Stimulated activated CD4-positive, alpha-beta T cell treated with anti-CD3 and anti-CD28 coated beads, Interleukin-2, amount 100 ng/mL, for 24 hours (primary cell): ENCODE data around the gene GLUD2.
A peak's percentile ranks its signal among the peaks of the same experiment; 100 is the strongest.
"Not testable (repeated sequence)": the region's sequence is repeated elsewhere in the genome, so short reads cannot be mapped to it uniquely, and the experiment has no call there.

Experiments used
- DNase-seq, 2 donors: peaks; one replicate each; pipeline ENCODE4 v3.0.0-alpha.2; 2020

The GLUD2 gene

DNA sequence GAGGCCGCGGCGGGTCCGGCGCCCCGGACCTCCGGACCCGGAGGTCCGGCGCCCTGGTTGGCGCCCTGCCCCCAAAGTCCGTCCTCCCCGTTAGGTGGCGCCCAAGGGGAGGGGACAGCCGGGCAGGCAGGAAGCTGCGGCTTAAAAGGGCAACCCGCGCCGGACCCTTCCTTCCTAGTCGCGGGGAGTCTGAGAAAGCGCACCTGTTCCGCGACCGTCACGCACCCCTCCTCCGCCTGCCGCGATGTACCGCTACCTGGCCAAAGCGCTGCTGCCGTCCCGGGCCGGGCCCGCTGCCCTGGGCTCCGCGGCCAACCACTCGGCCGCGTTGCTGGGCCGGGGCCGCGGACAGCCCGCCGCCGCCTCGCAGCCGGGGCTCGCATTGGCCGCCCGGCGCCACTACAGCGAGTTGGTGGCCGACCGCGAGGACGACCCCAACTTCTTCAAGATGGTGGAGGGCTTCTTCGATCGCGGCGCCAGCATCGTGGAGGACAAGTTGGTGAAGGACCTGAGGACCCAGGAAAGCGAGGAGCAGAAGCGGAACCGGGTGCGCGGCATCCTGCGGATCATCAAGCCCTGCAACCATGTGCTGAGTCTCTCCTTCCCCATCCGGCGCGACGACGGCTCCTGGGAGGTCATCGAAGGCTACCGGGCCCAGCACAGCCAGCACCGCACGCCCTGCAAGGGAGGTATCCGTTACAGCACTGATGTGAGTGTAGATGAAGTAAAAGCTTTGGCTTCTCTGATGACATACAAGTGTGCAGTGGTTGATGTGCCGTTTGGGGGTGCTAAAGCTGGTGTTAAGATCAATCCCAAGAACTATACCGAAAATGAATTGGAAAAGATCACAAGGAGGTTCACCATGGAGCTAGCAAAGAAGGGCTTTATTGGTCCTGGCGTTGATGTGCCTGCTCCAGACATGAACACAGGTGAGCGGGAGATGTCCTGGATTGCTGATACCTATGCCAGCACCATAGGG, at the start of gene GLUD2:
Gene GLUD2 (plus strand): TSS at position 170 of the 979 bp plus-strand sequence. CDS start 75 bp downstream, at position 245.
- peak; percentile 10 to 16 for DNase-seq

DNA sequence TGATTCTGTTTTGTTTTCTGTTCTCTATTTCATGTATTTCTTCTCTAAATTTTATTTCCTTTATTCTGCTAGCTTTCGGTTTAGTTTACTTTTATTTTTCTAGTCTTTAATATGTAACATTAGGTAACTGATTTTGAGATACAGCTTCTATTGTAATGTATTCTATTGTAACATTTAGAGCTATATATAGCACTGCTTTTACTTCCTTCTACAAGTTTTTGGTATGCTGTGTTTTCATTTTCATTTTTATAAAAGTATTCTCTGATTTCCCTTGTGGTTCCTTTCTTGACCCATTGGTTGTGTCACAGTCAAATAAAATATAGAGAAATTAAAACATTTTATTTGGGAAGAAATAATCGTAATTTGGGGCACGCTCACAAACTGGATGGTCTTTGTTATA, 48.0 kb upstream of the GLUD2 start:
- DNase-seq = no peak

DNA sequence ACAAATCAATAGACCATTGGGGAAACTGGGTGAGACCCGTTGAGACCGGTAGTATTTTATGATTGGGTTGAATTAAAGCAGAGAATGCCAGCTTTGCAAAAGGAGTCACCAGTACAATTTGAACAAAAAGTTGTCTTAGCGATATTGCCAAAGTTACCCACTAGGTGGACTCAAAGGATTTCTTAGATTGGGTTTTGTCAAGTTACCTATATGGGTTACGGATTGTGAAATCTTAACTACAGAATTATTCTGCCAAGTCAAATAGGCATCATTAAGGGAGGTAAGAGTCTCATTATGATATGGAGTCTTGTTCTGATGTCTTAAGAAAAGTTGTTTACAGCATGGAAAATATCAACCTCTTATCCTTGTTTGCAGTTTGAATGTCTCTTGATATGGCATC, 46.8 kb upstream of the GLUD2 start:
- DNase-seq = no peak

DNA sequence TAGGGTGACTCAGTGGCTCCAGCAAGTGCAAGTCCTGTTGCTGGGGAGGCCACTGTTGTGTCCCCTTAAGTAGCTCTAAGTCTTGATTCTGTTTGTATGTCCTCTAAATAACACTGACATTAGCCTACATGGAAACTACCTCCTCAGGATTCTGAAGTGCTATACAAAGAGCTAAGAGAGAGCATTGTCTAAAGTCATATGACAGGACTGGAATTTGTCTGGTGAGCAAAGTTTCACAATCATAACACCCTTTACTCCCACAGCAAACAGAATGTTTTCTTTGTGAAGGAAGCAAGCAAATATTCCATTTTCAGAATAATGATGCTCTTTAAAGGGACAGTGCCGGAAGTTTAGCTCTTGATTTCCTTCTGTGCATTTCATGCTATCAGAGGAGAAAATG, 38.5 kb upstream of the GLUD2 start:
- DNase-seq = no peak

DNA sequence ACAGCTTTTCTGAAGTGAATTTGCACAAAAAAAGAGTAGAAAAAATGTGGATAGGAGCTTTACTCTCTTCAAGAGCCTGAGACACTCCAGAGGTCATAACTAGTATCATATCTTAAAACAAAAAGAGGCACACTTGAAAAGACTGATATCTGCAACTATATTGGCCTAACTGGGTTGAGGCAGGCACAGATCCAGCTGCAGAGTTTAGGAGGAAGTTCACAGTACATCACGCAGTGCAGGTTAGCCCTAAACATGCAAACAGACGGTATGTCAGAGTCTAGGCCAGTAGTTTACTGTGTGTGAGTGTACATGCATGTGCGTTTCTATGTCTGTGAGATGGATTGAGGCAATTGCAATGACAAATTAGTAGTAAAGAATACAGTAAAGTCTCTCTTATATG, 37.6 kb upstream of the GLUD2 start:
- no peak for DNase-seq

DNA sequence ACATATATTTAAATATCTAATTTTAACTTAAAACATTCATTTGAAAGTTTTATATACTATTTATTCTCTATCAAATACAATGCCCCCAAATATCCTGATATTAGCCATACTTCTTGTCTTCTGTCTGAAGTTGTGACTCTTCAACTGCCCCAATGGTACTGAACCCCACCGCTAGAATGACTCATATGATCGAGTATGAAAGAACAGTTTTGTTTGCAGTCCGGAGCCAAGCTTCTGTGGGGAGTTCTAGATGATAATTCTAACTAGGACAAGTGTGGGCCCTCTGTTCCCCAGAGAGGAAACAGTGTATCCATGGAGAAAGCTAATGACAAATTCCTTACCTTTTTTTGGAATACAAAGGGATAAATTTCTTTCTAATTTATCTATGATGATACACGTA, 37.2 kb upstream of the GLUD2 start:
- no peak for DNase-seq

DNA sequence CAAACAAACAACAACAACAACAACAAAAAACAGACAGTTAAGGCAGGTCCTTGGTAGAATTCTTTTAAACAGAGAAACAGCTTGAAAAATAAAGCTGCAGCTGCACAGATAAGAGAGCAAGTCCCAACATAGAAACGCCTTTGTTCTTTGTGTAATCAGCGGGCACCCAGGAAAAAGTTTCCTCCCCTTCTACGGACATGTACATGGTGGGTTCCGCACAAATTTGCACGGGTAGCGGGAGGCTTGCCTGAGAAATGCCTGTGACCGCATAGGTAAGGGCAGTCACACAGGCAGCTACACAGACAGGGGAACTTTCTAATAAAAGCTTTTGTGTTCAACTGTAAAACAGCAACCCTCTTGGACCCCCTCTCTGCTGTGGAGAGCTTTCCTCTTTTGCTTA, 36.2 kb upstream of the GLUD2 start:
- no peak for DNase-seq

DNA sequence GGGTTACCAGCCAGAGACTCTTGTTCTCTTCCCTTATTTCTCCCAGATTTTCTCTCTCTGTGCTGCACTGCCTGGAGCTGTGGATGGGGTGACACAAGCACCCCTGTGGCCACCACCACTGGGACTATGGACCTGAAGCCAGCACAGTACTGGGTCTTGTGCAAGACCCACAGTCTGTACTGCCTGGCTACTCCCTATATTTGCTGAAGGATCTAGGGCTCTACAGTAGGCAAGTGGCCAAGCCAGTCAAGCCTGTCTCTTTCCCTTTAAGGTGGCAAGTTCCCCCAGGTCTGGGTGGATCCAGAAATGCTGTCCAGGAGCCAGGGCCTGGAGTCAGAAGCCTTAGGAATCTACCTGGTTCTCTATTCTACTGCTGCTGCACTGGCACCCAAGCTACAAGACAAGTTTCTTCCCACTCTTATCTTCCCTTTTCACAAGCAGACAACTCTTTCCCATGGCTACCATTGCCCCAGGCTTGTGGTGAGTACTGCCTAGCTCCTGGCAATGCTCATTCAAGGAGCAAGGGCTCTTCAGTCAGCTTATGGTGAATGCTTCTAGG, 33.4 kb upstream of the GLUD2 start:
- DNase-seq = no peak

DNA sequence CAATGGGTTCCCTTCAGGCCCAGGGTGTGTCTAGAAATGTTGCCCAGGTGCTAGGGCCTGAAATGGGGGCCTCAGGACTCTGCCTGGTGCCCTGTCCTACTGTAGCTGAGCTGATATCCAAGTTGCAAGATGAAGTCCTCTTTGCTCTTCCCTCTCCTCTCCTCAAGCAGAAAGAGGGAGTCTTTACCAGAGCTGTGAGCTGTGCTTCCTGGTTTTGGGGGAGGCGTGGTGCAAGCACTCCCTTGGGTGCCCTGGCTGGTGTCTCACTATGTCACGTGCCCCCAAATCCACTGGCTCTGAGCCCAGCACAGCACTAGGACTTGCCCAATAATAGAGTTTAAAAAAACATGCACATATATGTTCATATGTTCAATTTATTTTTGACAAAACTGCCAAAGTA, 32.6 kb upstream of the GLUD2 start:
- no peak for DNase-seq

DNA sequence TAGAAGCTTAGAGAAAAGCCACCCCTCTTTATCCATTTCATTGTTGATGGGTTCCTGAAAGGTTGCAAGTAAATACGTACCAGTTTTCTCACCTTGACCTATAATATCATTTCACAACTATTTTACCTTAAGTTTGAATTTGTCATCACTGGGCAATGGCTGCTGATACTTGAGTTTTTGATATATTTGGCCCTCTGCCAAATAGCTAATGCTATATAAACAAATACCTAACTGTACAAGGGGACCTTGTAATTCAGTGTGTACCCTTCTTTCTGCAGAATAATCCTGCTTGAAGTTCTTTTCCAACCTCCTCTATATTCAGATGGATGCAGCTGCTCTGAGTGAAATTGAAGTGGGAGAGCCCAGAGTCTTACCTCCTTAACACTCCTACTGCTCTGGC, 19.0 kb upstream of the GLUD2 start:
- DNase-seq = no peak

DNA sequence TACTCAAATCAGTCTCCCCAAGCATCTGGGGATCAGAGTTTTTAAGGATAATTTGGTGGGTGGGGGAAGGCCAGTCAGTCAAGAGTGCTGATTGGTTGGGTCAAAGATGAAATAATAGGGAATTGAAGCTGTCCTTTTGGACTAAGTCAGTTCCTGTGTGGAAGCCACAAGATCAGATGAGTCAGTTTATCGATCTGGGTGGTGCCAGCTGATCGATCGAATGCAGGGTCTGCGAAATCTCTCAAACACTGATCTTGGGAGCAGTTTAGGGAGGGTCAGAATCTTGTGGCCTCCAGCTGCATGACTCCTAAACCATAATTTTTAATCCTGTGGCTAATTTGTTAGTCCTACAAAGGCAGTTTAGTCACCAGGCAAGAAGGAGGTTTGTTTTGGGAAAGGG, 17.3 kb upstream of the GLUD2 start:
- no peak for DNase-seq

DNA sequence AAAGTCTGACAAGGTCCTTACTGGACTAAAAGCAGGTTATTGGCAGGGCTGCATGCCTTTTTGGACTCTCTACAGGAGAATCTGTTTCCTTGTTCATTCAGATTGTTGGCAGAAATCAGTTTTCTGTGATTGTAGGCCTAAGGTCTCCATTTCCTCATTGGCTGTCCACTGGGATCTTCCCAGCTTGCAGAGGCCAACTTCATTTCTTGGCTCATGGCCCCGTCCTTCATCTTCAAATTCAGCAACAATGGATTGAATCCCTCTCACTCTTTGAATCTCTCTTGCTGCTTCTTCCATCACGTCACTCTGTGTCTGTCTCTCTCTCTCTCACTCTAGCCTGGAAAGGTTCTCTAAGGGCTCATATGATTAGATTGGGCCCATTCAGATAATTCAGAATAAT, 14.9 kb upstream of the GLUD2 start:
- DNase-seq = no peak

DNA sequence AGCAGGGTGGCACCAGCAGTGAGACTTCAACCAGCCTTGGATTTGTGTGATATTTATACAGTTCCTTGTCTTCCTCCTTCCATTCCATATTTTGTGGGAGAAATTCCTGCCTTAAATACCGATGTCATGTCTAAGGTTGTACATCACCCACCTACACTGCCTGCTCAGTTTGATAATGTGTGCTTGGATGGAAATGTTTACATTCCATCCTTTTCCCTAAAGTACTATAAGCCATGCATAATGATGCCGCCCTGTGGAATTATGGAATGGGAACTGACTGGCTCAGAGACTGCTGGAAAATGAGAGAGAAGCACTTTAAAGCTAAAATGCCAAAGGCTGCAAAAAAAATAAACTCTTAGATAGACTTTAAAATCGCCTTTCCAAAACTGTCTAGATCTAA, 11.3 kb upstream of the GLUD2 start:
- no peak for DNase-seq

DNA sequence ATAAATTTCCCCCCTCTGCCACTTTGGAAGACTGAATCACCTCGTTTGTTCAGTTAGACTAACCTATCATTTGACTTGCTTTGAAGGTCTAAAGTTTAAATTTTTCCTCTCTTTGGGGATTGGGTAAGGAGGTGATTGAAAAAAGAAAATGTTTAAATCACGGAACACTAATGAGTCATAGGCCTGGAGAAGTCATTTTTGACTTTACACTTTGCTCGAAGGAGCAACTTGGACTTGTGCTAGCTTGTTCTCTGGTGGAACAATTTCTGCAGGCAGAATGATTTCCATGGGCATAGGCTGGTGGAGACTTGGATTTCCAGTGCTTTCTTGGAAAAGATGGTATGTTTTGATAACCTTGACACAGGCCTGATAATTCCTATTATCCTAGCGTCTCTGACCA, 10.5 kb upstream of the GLUD2 start:
- no peak for DNase-seq

DNA sequence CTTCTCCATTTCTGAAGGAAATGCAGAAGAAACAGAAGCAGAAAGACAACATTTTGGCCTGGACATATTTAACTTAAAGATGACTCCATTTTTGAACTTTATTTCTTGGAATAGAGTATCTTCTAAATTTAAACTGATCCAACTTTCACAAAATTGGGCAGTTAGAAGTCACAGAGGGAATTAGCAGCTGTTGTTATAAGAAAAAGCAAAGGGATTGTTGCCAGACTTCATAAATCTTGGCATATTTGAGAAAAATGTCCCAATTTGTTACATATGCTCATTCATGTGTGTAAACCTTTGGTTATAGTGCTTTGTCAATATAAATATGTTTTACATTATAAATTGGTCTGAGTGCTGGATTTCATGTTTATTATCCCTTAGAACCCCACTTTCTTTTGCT, 3.4 kb downstream of the GLUD2 start:
- DNase-seq = no peak

DNA sequence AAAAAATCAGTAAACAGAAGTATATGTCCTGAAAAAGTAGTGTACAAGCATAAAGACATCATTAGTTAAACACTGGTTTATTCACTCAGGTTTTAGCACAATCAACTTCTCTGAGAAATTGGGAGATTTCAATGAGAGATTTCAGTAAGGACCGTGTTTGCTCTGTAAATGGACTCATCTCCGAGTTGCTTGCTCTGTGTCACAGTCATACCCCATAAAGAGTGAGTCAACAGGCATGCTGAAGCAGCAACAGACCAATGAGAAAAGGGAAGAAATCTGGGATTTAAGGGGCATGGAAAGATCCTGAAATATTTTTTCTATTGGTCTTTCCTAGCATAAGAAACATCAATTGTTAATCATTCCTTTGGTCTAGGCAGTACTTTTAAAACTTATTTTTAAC, 4.7 kb downstream of the GLUD2 start:
- no peak for DNase-seq

DNA sequence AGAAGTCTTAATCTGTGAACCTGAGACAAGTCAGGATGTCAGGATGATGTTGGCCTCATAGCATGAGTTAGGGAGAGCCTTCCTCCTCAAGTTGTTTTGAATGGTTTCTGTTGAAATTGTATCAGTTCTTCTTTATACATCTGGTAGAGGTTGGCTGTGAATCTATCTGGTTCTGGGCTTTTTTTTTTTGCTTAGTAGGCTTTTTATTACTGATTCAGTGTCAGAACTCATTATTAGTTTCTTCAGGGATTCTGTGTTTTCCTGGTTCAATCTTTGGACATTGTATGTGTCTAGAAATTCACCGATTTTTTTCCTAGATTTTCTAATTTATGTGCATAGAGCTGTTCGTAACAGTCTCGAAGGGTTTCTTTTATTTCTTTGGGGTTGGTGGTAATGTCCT, 14.9 kb downstream of the GLUD2 start:
- DNase-seq = no peak

DNA sequence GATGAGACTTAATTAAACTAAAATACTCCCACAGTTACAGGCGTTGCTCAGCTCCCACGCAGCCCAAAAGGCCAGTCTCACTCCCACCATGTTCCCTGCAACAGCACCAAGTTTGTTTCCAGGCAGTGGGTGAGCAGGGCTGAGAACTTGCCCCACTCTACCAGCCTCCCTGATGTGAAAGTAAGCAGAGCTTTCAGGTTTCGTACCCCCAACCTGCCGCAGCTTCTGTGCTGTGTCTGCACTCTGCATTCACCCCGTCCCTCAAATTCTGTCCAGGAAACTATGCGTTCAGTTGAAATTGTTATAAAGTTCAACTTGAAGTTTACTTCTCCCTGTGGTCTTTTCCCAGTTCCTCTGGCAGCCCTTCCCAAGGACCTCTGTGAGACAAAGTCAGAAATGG, 17.2 kb downstream of the GLUD2 start:
- no peak for DNase-seq

DNA sequence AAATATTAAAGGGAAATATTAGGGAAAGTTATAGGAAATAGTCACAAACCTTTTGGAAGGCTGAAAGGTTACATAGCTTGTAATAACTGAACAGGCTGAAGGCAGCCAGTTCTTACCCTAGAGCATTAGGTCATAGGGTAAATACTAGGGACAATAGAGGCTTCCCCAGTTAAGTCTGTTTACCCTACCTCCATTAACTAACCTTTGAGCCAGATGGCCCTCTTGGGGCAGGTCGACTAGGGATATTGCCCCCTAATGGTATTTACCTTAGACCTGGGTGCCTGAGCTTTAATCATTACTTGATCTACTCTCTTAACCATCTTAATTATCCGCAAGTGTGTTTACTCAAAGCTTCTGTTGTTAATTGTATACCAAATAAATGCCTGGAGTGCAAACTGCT, 36.8 kb downstream of the GLUD2 start:
- DNase-seq = not testable (repeated sequence)

DNA sequence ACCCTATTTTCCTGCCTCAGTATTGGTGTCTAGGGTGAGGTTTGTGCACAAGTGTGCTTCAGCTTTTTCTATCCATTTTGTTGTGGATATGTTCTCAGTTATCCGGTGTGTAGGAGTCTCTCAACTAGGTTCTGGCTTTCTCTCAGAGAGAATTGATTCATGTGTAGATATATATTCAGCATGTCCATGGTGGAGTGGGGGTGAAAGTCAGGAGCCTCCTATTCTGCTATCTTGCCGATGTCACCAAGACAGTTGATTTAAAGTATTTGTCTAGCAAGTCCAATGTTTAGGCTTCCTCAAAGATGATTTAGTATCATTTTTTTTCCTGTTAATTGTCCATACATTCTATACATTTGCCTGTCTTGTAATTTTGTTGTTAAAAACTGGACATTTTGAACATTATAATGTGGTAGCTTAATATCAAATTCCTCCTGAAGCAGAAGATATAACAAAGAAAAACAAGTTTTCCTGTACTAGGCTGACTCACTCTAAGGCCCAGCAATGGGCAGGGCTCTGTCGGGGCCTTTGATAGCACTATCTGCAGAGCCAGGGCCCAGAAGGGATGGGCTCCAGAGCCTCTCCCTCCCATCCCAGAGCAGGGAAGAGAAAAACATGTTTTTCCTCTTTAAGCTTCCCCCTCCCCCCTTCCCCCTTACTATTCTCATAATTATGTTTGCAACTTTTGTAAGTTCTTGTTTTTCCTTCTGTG, 37.6 kb downstream of the GLUD2 start:
- DNase-seq = no peak

DNA sequence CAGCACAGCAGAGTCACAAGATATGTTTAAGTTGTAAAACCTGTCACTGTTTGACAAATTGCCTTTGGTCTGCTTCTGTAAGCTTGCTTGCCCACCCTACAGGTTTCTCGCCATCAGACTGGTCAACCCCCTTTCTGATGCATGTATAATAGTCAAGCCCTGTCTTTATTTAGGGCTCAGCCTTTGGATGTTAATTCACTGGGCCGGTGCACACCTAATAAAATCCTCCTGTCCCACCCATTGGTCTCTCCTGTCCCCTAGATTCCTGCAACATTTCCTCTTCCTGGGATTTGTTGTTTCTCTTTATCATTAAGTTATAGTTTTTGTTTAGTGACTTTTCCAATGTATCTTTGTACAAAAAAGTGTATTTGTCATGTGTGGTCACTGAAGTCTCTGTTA, 38.2 kb downstream of the GLUD2 start:
- no peak for DNase-seq

DNA sequence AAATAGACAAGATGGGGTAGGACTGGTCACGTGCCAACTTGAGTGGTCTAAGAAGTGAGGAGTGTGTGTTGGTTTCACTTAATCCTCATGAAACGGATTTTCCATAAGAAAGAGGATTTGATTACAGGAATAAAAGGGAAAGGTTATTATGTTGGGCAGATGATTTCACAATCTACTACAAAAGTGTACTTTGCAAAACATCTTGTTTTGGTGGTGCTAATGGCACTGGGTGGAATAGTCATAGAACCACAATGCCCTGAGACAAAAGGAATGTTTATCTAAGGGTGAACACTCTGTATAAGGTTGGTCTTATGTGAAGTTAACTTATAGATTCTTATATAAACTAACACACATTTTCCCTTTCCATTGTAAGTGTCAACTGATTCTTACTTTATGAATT, 45.6 kb downstream of the GLUD2 start:
- DNase-seq = no peak
